Gastroesophageal sphincter (tissue), 3 donors: ENCODE data around the gene TEDC2.

Experiments used
- CTCF ChIP-seq, 4 experiments: fragments of 200-600 bp in 2 of 4; fragments of 450-650 bp in 2 of 4; sonication (generic) in 1 of 4; IDR thresholded peaks; one replicate each; pipeline ENCODE4 v1.5.1; 2017 to 2019; ENCODE audit warnings: antibody characterized with exemption in 4 of 4, mild to moderate bottlenecking in 2 of 4, moderate library complexity in 2 of 4
- POLR2A ChIP-seq, 2 donors: fragments of 450-650 bp; IDR thresholded peaks; one replicate each; pipeline ENCODE4 v1.6.1; 2017; ENCODE audit warnings: antibody characterized with exemption in 2 of 2, mild to moderate bottlenecking in 2 of 2, moderate library complexity in 1 of 2

DNA sequence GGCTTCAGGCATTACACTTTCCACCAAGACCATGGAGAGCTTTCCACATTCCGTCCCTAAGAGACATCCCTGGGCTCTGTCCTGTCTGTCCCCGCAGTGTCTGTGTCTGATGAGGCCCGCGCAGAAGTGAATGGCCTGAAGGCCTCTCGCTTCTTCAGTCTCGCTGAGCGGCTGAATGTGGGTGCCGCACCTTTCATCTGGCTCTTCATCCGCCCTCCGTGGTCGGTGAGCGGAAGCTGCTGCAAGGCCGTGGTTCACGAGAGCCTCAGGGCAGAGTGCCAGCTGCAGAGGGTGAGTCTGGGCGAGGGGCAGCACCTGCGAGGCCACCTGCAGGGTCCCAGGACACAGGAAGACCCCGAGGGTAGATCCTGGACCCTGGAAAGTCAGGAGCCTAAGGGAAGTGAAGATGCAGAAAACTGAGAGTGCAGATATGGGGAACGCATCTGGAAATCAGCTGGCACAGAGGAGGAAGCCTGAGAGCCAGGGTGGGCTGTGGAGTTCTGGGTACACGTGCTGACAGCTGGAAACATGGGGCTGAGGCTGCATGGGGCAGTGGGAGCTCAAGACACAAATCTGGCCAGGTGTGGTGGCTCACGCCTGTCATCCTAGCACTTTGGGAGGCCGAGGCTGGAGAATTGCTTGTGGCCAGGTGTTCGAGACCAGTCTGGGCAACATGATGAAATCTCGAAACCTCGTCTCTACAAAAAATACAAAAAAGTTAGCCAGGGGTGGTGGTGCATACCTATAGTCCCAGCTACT is 22.7 kb upstream of the TEDC2 start:
- TF ChIP-seq POLR2A (IDR thresholded peaks at IDR 0.05), result no peak
- TF ChIP-seq CTCF (IDR thresholded peaks at IDR 0.05), result no peak
